ENCODE data around the gene OR10A5. TPM values are rescaled to one million over a fixed set of nuclear protein-coding genes. Genes with fewer than 3 reads are reported as not detected.
"Not testable (repeated sequence)": the region's sequence is repeated elsewhere in the genome, so short reads cannot be mapped to it uniquely, and the experiment has no call there.

OR10A5 gene
- total and polyA plus RNA-seq, 2 experiments from 2014 or later, result not detected

DNA sequence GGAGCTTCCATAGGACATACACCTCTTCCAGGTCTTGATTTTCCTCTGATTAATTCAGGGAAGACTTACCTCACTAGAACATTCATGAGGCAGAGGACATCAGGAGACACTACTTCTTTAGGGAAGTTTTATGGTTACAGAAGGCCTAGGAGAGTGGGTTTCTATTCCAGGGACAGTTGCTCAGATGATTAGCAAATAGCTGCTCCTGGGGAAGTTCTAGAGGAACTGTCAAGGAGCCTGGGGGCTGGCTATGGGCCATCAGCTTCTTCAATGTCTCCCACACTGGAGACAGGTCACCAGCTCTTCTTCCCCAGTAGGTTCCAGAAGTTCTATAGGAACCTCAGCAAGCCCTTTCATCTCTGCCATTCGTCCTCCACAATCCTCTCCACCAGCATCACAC, 11.5 kb upstream of the OR10A5 start:
- H3K4me3 ChIP-seq, result no peak overlapping the region
- H3K36me3 ChIP-seq, result no peaks in the 10 kb centered on the region
- H3K9me3 ChIP-seq (ENCODE audit: low read depth), result no peaks in the 10 kb centered on the region
- no peak overlapping the region for H3K27ac ChIP-seq
- no peaks in the 10 kb centered on the region for H3K27me3 ChIP-seq
- TF ChIP-seq, protein P1, sequence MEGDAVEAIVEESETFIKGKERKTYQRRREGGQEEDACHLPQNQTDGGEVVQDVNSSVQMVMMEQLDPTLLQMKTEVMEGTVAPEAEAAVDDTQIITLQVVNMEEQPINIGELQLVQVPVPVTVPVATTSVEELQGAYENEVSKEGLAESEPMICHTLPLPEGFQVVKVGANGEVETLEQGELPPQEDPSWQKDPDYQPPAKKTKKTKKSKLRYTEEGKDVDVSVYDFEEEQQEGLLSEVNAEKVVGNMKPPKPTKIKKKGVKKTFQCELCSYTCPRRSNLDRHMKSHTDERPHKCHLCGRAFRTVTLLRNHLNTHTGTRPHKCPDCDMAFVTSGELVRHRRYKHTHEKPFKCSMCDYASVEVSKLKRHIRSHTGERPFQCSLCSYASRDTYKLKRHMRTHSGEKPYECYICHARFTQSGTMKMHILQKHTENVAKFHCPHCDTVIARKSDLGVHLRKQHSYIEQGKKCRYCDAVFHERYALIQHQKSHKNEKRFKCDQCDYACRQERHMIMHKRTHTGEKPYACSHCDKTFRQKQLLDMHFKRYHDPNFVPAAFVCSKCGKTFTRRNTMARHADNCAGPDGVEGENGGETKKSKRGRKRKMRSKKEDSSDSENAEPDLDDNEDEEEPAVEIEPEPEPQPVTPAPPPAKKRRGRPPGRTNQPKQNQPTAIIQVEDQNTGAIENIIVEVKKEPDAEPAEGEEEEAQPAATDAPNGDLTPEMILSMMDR (IDR thresholded peaks at IDR 0.05; ENCODE audit: low read depth, low read length), result no peak
- no peaks in the 10 kb centered on the region for H3K4me1 ChIP-seq (ENCODE audit: low read depth)
- no peak for DNase-seq (ENCODE audit: low read depth in 1 of 2, low spot score in 1 of 2)

DNA sequence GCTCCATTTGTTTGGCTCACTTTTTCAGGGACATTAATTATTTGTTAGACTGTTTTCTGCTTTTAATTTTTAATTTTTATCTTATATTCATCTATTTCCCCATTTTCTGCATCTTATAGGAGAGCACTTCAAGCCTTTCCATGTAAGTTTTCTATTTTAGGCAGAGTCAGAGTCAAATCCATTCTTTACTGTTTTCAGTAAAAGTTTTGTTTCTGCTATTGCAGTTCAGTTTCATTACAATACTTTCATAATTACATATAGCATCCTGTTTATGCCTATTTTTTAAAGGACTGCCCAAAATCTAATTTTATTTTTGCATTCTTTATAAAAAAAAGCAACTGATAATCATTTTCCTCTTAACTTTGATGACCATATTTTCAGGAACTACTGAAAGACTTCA, 3.8 kb upstream of the OR10A5 start:
- TF ChIP-seq, protein P1 (IDR thresholded peaks at IDR 0.05; ENCODE audit: low read depth, low read length), result no peak
- Histone ChIP-seq H3K27me3 (no peaks in the 10 kb centered on the region), H3K4me3 (no peak overlapping the region), H3K27ac (no peak overlapping the region), H3K36me3 (no peaks in the 10 kb centered on the region), H3K4me1 (ENCODE audit: low read depth) (no peaks in the 10 kb centered on the region), H3K9me3 (ENCODE audit: low read depth) (no peaks in the 10 kb centered on the region)
- DNase-seq (ENCODE audit: low read depth in 1 of 2, low spot score in 1 of 2), result no peak

DNA sequence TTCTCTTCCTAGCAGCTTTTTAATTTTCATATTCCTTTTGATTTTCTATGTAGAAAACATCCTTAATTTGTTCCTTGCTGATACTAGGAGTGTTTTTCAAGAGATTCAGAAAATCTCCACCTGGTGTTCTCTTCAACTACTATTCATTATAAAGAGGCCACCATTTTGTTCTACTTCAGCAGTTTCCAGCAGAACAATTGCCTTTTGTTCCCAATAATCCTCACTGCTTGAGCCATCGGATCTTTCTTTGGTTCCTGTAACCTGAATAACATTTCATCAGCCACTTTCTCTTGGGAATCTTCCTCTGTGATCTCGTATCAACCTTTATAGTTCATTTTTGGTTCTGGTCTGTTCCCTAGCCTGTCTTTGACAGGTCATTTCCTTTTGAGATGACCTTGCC, 1.8 kb upstream of the OR10A5 start:
- H3K4me3 ChIP-seq, result no peak overlapping the region
- H3K9me3 ChIP-seq (ENCODE audit: low read depth), result no peaks in the 10 kb centered on the region
- H3K36me3 ChIP-seq, result no peaks in the 10 kb centered on the region
- H3K4me1 ChIP-seq (ENCODE audit: low read depth), result no peaks in the 10 kb centered on the region
- H3K27ac ChIP-seq, result no peak overlapping the region
- TF ChIP-seq, protein P1 (IDR thresholded peaks at IDR 0.05; ENCODE audit: low read depth, low read length), result no peak
- H3K27me3 ChIP-seq, result no peaks in the 10 kb centered on the region
- no peak for DNase-seq (ENCODE audit: low read depth in 1 of 2, low spot score in 1 of 2)

DNA sequence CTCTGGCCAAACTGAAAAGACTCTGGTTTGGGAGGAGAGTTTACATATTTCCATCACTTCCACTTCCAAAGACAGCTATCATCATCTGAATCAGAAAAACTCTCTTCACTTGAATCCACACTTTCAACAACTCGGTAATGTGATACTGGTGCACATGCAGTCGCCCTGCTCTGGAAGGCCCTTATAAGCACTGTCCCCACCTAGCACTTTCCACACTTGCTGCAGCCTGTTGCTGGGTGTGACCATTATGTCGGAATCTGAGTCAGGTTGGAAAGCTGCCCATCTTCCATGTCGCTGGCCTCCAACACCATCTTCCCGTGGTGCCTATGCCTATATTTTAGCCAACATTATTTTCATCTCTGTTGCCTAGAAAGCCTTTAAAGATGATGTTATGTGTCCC, 1.1 kb upstream of the OR10A5 start:
- Histone ChIP-seq H3K27ac (no peak overlapping the region), H3K27me3 (no peaks in the 10 kb centered on the region), H3K36me3 (no peaks in the 10 kb centered on the region), H3K4me3 (no peak overlapping the region), H3K4me1 (ENCODE audit: low read depth) (no peaks in the 10 kb centered on the region), H3K9me3 (ENCODE audit: low read depth) (no peaks in the 10 kb centered on the region)
- DNase-seq (ENCODE audit: low read depth in 1 of 2, low spot score in 1 of 2), result no peak
- TF ChIP-seq, protein P1 (IDR thresholded peaks at IDR 0.05; ENCODE audit: low read depth, low read length), result no peak

DNA sequence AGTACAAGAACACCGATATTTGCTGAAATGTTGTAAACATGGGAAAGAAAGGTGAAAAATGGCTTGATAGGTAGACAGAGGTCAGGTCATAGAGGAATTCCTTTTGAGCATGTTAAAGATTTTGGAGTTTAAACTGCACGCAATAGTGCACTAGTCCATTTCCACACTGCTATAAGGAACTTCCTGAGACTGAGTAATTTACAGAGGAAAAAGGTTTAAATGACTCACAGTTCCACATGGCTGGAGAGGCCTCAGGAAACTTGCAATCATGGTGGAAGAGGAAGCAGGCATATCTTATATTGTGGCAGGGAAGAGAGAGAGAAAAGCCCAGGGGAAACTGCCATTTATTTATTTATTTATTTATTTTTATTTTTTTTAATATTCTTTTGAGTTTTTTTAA, 5.0 kb downstream of the OR10A5 start:
- Histone ChIP-seq H3K27ac (no peak overlapping the region), H3K27me3 (no peaks in the 10 kb centered on the region), H3K36me3 (no peaks in the 10 kb centered on the region), H3K4me3 (no peak overlapping the region), H3K4me1 (ENCODE audit: low read depth) (no peaks in the 10 kb centered on the region), H3K9me3 (ENCODE audit: low read depth) (no peaks in the 10 kb centered on the region)
- DNase-seq (ENCODE audit: low read depth in 1 of 2, low spot score in 1 of 2), result no peak
- TF ChIP-seq, protein P1 (IDR thresholded peaks at IDR 0.05; ENCODE audit: low read depth, low read length), result no peak

DNA sequence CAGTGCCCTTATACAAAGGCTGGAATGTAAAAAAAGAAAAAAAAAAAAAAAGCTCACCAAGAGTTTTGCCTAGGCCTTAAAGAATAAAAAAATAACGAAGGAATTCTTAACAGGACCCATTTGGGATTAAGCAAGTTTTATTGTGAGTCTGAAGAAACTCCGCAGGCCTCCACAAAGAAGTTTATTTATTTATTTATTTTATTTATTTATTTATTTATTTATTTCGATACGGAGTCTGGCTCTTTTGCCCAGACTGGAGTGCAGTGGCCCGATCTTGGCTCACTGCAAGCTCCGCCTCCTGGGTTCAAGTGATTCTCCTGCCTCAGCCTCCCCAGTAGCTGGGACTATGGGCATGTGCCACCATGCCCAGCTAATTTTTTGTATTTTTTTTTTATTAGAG, 9.3 kb downstream of the OR10A5 start:
- not testable (repeated sequence) for DNase-seq (ENCODE audit: low read depth in 1 of 2, low spot score in 1 of 2); H3K4me1 ChIP-seq (ENCODE audit: low read depth); H3K27me3 ChIP-seq; H3K36me3 ChIP-seq; H3K9me3 ChIP-seq (ENCODE audit: low read depth); H3K4me3 ChIP-seq; H3K27ac ChIP-seq
